HEK293 (cell line): ENCODE measurements around the gene TMEM141.
A peak's percentile ranks its signal among the peaks of the same experiment; 100 is the strongest.

Source experiments
- GLI4 ChIP-seq: fragments of 450-650 bp; formaldehyde crosslinking; IDR thresholded peaks from 2 replicates; pipeline ENCODE4 v1.5.1; 2016; ENCODE audit warnings: missing biosample characterization, missing genetic modification characterization
- KLF16 ChIP-seq: fragments of 450-650 bp; formaldehyde crosslinking; IDR thresholded peaks from 2 replicates; pipeline ENCODE4 v1.5.1; 2017; ENCODE audit warnings: missing biosample characterization, missing genetic modification characterization
- OSR2 ChIP-seq: fragments of 450-650 bp; formaldehyde crosslinking; IDR thresholded peaks from 2 replicates; pipeline ENCODE4 v1.5.1; 2016; ENCODE audit warnings: missing biosample characterization, missing genetic modification characterization
- SCRT1 ChIP-seq: fragments of 450-650 bp; formaldehyde crosslinking; IDR thresholded peaks from 2 replicates; pipeline ENCODE4 v1.5.1; 2016; ENCODE audit warnings: missing biosample characterization, missing genetic modification characterization, borderline replicate concordance
- TCF7L2 ChIP-seq: IDR thresholded peaks from 2 replicates; pipeline ENCODE4 v1.6.1; 2011; ENCODE audit warnings: low read depth, mild to moderate bottlenecking, inconsistent platforms, low read length, moderate library complexity, borderline replicate concordance
- ZFP37 ChIP-seq: fragments of 450-650 bp; formaldehyde crosslinking; IDR thresholded peaks from 2 replicates; pipeline ENCODE4 v1.5.1; 2016; ENCODE audit warnings: missing biosample characterization, missing genetic modification characterization
- ZNF274 ChIP-seq, 2 experiments: fragments of 200-500 bp in 1 of 2; fragments of 450-650 bp in 1 of 2; sonication (Bioruptor generic) in 1 of 2; formaldehyde crosslinking in 1 of 2; IDR thresholded peaks; 2 replicates each; pipeline versions ENCODE4 v1.5.1 to v1.6.1; 2014 to 2016; ENCODE audit warnings: borderline replicate concordance in 1 of 2, inconsistent platforms in 1 of 2, low read length in 1 of 2, missing biosample characterization in 1 of 2, missing genetic modification characterization in 1 of 2
- ZNF394 ChIP-seq: fragments of 450-650 bp; formaldehyde crosslinking; IDR thresholded peaks from 2 replicates; pipeline ENCODE4 v1.5.1; 2016; ENCODE audit warnings: missing biosample characterization, missing genetic modification characterization, mild to moderate bottlenecking, moderate library complexity, borderline replicate concordance
- ZNF433 ChIP-seq: fragments of 450-650 bp; formaldehyde crosslinking; IDR thresholded peaks from 2 replicates; pipeline ENCODE4 v1.5.1; 2016; ENCODE audit warnings: missing biosample characterization, missing genetic modification characterization, low read depth
- ZNF514 ChIP-seq: fragments of 450-650 bp; formaldehyde crosslinking; IDR thresholded peaks from 2 replicates; pipeline ENCODE4 v1.5.1; 2016; ENCODE audit warnings: missing biosample characterization, missing genetic modification characterization
- ZNF548 ChIP-seq: fragments of 450-650 bp; formaldehyde crosslinking; IDR thresholded peaks from 2 replicates; pipeline ENCODE4 v1.5.1; 2016; ENCODE audit warnings: missing biosample characterization, missing genetic modification characterization
- ZNF558 ChIP-seq: fragments of 450-650 bp; formaldehyde crosslinking; IDR thresholded peaks from 2 replicates; pipeline ENCODE4 v1.5.1; 2016; ENCODE audit warnings: missing biosample characterization, missing genetic modification characterization
- ZNF560 ChIP-seq: fragments of 450-650 bp; formaldehyde crosslinking; IDR thresholded peaks from 2 replicates; pipeline ENCODE4 v1.5.1; 2017; ENCODE audit warnings: missing biosample characterization, missing genetic modification characterization, borderline replicate concordance
- ZNF677 ChIP-seq: fragments of 450-650 bp; IDR thresholded peaks from 2 replicates; pipeline ENCODE4 v1.5.0; 2018; ENCODE audit warnings: missing biosample characterization, mild to moderate bottlenecking, missing genetic modification characterization, moderate library complexity
- ZNF837 ChIP-seq: fragments of 450-650 bp; formaldehyde crosslinking; IDR thresholded peaks from 2 replicates; pipeline ENCODE4 v1.5.1; 2016; ENCODE audit warnings: missing biosample characterization, missing genetic modification characterization
- TF ChIP-seq, protein P1 (sequence below): fragments of 450-650 bp; formaldehyde crosslinking; IDR thresholded peaks from 2 replicates; pipeline ENCODE4 v1.5.1; 2016; ENCODE audit warnings: missing biosample characterization, missing genetic modification characterization
- TF ChIP-seq, protein P2 (sequence below): fragments of 450-650 bp; formaldehyde crosslinking; IDR thresholded peaks from 2 replicates; pipeline ENCODE4 v1.5.1; 2016; ENCODE audit warnings: missing biosample characterization, missing genetic modification characterization
- TF ChIP-seq, protein P3 (sequence below): fragments of 450-650 bp; formaldehyde crosslinking; IDR thresholded peaks from 2 replicates; pipeline ENCODE4 v1.5.1; 2016; ENCODE audit warnings: missing biosample characterization, missing genetic modification characterization, borderline replicate concordance
- TF ChIP-seq, protein P4 (sequence below): fragments of 450-650 bp; formaldehyde crosslinking; IDR thresholded peaks from 2 replicates; pipeline ENCODE4 v1.5.1; 2016; ENCODE audit warnings: missing biosample characterization, missing genetic modification characterization, borderline replicate concordance
- TF ChIP-seq, protein P5 (sequence below): fragments of 450-650 bp; formaldehyde crosslinking; conservative IDR thresholded peaks from 2 replicates; pipeline ENCODE4 v1.5.1; 2016; ENCODE audit warnings: low read depth, missing biosample characterization, missing genetic modification characterization

The TMEM141 gene

GRCh38 chr9:136840877-136841645 is 49.9 kb downstream of the TMEM141 start (continued):
- no peak for TF ChIP-seq SCRT1 (tag by site-specific recombination)
- no peak for TF ChIP-seq ZNF274 (IDR thresholded peaks at IDR 0.05; ENCODE audit: low read length)
- TF ChIP-seq ZNF274 (tag by site-specific recombination; IDR thresholded peaks at IDR 0.05; ENCODE audit: borderline replicate concordance) = no peak
- TF ChIP-seq ZNF433 = no peak
- TF ChIP-seq ZNF558 (tag by site-specific recombination) = no peak
- no peak for TF ChIP-seq ZNF560 (tag by site-specific recombination)
- TF ChIP-seq TCF7L2 = no peak
- no peak for TF ChIP-seq KLF16 (tag by site-specific recombination)
- TF ChIP-seq, protein P1, sequence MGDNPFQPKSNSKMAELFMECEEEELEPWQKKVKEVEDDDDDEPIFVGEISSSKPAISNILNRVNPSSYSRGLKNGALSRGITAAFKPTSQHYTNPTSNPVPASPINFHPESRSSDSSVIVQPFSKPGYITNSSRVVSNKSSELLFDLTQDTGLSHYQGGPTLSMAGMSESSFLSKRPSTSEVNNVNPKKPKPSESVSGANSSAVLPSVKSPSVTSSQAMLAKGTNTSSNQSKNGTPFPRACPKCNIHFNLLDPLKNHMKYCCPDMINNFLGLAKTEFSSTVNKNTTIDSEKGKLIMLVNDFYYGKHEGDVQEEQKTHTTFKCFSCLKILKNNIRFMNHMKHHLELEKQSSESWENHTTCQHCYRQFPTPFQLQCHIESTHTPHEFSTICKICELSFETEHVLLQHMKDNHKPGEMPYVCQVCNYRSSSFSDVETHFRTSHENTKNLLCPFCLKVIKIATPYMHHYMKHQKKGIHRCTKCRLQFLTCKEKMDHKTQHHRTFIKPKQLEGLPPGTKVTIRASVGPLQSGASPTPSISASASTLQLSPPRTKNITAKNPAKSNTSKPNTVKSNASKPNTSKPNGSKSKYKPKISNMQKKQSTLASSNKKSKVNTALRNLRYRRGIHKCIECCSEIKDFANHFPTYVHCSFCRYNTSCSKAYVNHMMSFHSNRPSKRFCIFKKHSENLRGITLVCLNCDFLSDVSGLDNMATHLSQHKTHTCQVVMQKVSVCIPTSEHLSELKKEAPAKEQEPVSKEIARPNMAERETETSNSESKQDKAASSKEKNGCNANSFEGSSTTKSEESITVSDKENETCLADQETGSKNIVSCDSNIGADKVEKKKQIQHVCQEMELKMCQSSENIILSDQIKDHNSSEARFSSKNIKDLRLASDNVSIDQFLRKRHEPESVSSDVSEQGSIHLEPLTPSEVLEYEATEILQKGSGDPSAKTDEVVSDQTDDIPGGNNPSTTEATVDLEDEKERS (tag by site-specific recombination) = no peak
- TF ChIP-seq, protein P2, sequence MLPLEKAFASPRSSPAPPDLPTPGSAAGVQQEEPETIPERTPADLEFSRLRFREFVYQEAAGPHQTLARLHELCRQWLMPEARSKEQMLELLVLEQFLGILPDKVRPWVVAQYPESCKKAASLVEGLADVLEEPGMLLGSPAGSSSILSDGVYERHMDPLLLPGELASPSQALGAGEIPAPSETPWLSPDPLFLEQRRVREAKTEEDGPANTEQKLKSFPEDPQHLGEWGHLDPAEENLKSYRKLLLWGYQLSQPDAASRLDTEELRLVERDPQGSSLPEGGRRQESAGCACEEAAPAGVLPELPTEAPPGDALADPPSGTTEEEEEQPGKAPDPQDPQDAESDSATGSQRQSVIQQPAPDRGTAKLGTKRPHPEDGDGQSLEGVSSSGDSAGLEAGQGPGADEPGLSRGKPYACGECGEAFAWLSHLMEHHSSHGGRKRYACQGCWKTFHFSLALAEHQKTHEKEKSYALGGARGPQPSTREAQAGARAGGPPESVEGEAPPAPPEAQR (tag by site-specific recombination) = no peak
- TF ChIP-seq OSR2 (tag by site-specific recombination) = peak; percentile 85
- TF ChIP-seq, protein P3, sequence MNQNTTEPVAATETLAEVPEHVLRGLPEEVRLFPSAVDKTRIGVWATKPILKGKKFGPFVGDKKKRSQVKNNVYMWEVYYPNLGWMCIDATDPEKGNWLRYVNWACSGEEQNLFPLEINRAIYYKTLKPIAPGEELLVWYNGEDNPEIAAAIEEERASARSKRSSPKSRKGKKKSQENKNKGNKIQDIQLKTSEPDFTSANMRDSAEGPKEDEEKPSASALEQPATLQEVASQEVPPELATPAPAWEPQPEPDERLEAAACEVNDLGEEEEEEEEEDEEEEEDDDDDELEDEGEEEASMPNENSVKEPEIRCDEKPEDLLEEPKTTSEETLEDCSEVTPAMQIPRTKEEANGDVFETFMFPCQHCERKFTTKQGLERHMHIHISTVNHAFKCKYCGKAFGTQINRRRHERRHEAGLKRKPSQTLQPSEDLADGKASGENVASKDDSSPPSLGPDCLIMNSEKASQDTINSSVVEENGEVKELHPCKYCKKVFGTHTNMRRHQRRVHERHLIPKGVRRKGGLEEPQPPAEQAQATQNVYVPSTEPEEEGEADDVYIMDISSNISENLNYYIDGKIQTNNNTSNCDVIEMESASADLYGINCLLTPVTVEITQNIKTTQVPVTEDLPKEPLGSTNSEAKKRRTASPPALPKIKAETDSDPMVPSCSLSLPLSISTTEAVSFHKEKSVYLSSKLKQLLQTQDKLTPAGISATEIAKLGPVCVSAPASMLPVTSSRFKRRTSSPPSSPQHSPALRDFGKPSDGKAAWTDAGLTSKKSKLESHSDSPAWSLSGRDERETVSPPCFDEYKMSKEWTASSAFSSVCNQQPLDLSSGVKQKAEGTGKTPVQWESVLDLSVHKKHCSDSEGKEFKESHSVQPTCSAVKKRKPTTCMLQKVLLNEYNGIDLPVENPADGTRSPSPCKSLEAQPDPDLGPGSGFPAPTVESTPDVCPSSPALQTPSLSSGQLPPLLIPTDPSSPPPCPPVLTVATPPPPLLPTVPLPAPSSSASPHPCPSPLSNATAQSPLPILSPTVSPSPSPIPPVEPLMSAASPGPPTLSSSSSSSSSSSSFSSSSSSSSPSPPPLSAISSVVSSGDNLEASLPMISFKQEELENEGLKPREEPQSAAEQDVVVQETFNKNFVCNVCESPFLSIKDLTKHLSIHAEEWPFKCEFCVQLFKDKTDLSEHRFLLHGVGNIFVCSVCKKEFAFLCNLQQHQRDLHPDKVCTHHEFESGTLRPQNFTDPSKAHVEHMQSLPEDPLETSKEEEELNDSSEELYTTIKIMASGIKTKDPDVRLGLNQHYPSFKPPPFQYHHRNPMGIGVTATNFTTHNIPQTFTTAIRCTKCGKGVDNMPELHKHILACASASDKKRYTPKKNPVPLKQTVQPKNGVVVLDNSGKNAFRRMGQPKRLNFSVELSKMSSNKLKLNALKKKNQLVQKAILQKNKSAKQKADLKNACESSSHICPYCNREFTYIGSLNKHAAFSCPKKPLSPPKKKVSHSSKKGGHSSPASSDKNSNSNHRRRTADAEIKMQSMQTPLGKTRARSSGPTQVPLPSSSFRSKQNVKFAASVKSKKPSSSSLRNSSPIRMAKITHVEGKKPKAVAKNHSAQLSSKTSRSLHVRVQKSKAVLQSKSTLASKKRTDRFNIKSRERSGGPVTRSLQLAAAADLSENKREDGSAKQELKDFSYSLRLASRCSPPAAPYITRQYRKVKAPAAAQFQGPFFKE = no peak
- no peak for TF ChIP-seq GLI4 (tag by site-specific recombination)
- no peak for TF ChIP-seq ZNF677 (tag by site-specific recombination)
- TF ChIP-seq, protein P4, sequence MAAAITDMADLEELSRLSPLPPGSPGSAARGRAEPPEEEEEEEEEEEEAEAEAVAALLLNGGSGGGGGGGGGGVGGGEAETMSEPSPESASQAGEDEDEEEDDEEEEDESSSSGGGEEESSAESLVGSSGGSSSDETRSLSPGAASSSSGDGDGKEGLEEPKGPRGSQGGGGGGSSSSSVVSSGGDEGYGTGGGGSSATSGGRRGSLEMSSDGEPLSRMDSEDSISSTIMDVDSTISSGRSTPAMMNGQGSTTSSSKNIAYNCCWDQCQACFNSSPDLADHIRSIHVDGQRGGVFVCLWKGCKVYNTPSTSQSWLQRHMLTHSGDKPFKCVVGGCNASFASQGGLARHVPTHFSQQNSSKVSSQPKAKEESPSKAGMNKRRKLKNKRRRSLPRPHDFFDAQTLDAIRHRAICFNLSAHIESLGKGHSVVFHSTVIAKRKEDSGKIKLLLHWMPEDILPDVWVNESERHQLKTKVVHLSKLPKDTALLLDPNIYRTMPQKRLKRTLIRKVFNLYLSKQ (tag by site-specific recombination) = no peak
- TF ChIP-seq, protein P5, sequence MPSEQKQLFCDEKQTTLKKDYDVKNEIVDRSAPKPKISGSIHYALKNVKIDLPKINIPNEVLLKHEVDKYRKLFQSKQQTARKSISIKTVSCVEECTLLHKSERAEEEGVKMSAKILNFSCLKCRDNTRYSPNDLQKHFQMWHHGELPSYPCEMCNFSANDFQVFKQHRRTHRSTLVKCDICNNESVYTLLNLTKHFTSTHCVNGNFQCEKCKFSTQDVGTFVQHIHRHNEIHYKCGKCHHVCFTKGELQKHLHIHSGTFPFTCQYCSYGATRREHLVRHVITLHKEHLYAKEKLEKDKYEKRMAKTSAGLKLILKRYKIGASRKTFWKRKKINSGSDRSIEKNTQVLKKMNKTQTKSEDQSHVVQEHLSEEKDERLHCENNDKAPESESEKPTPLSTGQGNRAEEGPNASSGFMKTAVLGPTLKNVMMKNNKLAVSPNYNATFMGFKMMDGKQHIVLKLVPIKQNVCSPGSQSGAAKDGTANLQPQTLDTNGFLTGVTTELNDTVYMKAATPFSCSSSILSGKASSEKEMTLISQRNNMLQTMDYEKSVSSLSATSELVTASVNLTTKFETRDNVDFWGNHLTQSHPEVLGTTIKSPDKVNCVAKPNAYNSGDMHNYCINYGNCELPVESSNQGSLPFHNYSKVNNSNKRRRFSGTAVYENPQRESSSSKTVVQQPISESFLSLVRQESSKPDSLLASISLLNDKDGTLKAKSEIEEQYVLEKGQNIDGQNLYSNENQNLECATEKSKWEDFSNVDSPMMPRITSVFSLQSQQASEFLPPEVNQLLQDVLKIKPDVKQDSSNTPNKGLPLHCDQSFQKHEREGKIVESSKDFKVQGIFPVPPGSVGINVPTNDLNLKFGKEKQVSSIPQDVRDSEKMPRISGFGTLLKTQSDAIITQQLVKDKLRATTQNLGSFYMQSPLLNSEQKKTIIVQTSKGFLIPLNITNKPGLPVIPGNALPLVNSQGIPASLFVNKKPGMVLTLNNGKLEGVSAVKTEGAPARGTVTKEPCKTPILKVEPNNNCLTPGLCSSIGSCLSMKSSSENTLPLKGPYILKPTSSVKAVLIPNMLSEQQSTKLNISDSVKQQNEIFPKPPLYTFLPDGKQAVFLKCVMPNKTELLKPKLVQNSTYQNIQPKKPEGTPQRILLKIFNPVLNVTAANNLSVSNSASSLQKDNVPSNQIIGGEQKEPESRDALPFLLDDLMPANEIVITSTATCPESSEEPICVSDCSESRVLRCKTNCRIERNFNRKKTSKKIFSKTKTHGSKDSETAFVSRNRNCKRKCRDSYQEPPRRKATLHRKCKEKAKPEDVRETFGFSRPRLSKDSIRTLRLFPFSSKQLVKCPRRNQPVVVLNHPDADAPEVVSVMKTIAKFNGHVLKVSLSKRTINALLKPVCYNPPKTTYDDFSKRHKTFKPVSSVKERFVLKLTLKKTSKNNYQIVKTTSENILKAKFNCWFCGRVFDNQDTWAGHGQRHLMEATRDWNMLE (tag by site-specific recombination) = no peak
- no peak for TF ChIP-seq ZNF548 (tag by site-specific recombination)
- 0 out of 2 replicates have a peak, but pooled peaks have one; percentile 0 for TF ChIP-seq ZFP37 (tag by site-specific recombination)
- no peak for TF ChIP-seq ZNF514 (tag by site-specific recombination)
- no peak for TF ChIP-seq ZNF394 (tag by site-specific recombination)
- TF ChIP-seq ZNF837 (tag by site-specific recombination) = no peak
